K562 (cell line): Measurements from ENCODE around the gene FGFR1OP2. TPM values are rescaled to one million over a fixed set of nuclear protein-coding genes. Genes with fewer than 3 reads are reported as not detected.

Experiments used
- ATAC-seq: fragments of 200-7000 bp; cut with Tn5 transposase; 3 replicates; pipeline ENCODE4 v1.9.1; 2020; ENCODE audit warnings: moderate library complexity
- BruUV-seq: library from RNA; stranded (reverse); fragments of 400-500 nt; replicated peaks from 2 replicates; lab custom pipeline; 2021; lab: Mats Ljungman, UMichigan
- CTCF ChIA-PET: fragments of 300-600 bp; formaldehyde crosslinking; extraction: SDS; loops from one replicate; lab custom pipeline; 2021; ENCODE audit warnings: low intra/inter-chr PET ratio; lab: Yijun Ruan, JAX
- POLR2A ChIA-PET: fragments of 300-600, 350-650 bp; sonication (Branson Sonifier 250); formaldehyde crosslinking; extraction: SDS; loops from one replicate; lab custom pipeline; 2021; ENCODE audit warnings: antibody characterized with exemption, inconsistent platforms; lab: Yijun Ruan, JAX
- DNase-seq, 4 experiments: peaks; one replicate each; pipeline versions ENCODE4 v3.0.0 to v3.0.0-alpha.2; 2011 to 2018; ENCODE audit warnings: low spot score in 3 of 4, mixed read lengths in 3 of 4; ENCODE audit errors: extremely low read depth in 1 of 4
- FAIRE-seq: peaks from 2 replicates; lab custom pipeline; 2011; peaks lifted over from hg19 to GRCh38; lab: Jason Lieb, UNC
- H2AFZ ChIP-seq: 2 replicates; pipeline ENCODE4 v1.6.0; 2011; ENCODE audit warnings: low read depth, low read length, control low read depth, inconsistent platforms
- H3K27ac ChIP-seq: fragments of 200-600 bp; 3 replicates; pipeline ENCODE4 v1.8.0; 2011; ENCODE audit warnings: low read depth, mild to moderate bottlenecking, control low read depth, inconsistent platforms, low read length, moderate library complexity, mixed read lengths; ENCODE audit errors: extremely low read depth
- H3K27me3 ChIP-seq, 2 experiments: fragments of 300-600 bp in 1 of 2; 2 replicates in 1 of 2; 3 replicates in 1 of 2; pipeline versions ENCODE4 v1.6.0 to v1.8.0; 2011; ENCODE audit warnings: inconsistent platforms in 2 of 2, low read length in 2 of 2, mild to moderate bottlenecking in 1 of 2, mixed read lengths in 1 of 2, moderate library complexity in 1 of 2; ENCODE audit not compliant: control insufficient read depth in 2 of 2, insufficient read depth in 2 of 2
- H3K36me3 ChIP-seq: fragments of 300-600 bp; 3 replicates; pipeline ENCODE4 v1.8.0; 2011; ENCODE audit warnings: mild to moderate bottlenecking, low read length, inconsistent platforms; ENCODE audit not compliant: control insufficient read depth, insufficient read depth
- H3K4me1 ChIP-seq, 2 experiments: fragments of 200-600 bp in 1 of 2; replicated peaks in 1 of 2; 2 replicates in 1 of 2; 3 replicates in 1 of 2; pipeline versions ENCODE4 v1.5.1 to v1.8.0; 2011; ENCODE audit warnings: inconsistent platforms in 2 of 2, low read length in 2 of 2, mild to moderate bottlenecking in 1 of 2, mixed read lengths in 1 of 2, moderate library complexity in 1 of 2; ENCODE audit not compliant: control insufficient read depth in 2 of 2, insufficient read depth in 2 of 2
- H3K4me2 ChIP-seq: 2 replicates; pipeline ENCODE4 v1.6.1; 2011; ENCODE audit warnings: low read length, control low read depth, inconsistent platforms, mixed read lengths; ENCODE audit not compliant: insufficient read depth
- H3K4me3 ChIP-seq: fragments of 200-600 bp; sonication (generic), shearing (Covaris generic); 2 replicates; pipeline ENCODE4 v1.5.1; 2016; ENCODE audit warnings: control low read depth, inconsistent platforms
- H3K79me2 ChIP-seq: fragments of 200-600 bp; 3 replicates; pipeline ENCODE4 v1.8.0; 2011; ENCODE audit warnings: low read length, inconsistent platforms; ENCODE audit not compliant: control insufficient read depth, insufficient read depth
- H3K9ac ChIP-seq, 2 experiments: 2 replicates each; pipeline versions ENCODE4 v1.6.0 to v1.6.1; 2011; ENCODE audit warnings: low read depth in 2 of 2, low read length in 2 of 2, control low read depth in 1 of 2, inconsistent platforms in 1 of 2, mild to moderate bottlenecking in 1 of 2, mixed read lengths in 1 of 2; ENCODE audit not compliant: insufficient read depth in 1 of 2
- H3K9me1 ChIP-seq: one replicate; pipeline ENCODE4 v1.6.0; 2011; ENCODE audit warnings: inconsistent platforms, mild to moderate bottlenecking, low read length, moderate library complexity; ENCODE audit not compliant: control insufficient read depth, insufficient read depth
- H3K9me3 ChIP-seq: replicated peaks from 2 replicates; pipeline ENCODE4 v1.5.1; 2011; ENCODE audit warnings: low read depth, low read length, inconsistent platforms; ENCODE audit not compliant: control insufficient read depth, insufficient read depth
- H4K20me1 ChIP-seq: replicated peaks from 2 replicates; pipeline ENCODE4 v1.6.1; 2011; ENCODE audit warnings: low read length, inconsistent platforms, mixed read lengths; ENCODE audit not compliant: control insufficient read depth, insufficient read depth
- MCM5 ChIP-seq: fragments of 450-650 bp; IDR thresholded peaks from 2 replicates; pipeline ENCODE4 v1.6.1; 2016; ENCODE audit warnings: low read depth
- ZNF518B ChIP-seq: fragments of 250-450 bp; sonication (Bioruptor Pico); IDR thresholded peaks from 2 replicates; pipeline ENCODE4 v1.5.0; 2021; ENCODE audit warnings: mild to moderate bottlenecking, moderate library complexity
- ZNF644 ChIP-seq: fragments of 200-800 bp; sonication (Bioruptor generic); IDR thresholded peaks from 2 replicates; pipeline ENCODE4 v1.6.1; 2016; ENCODE audit warnings: low read depth, missing genetic modification characterization, missing compliant biosample characterization
- WGBS: fragments of 100-300 bp; shearing (Covaris generic); methylation state at CpG from one replicate; pipeline ENCODE4 v1.1.6; 2016; ENCODE audit warnings: low coverage, mixed read lengths; ENCODE audit not compliant: insufficient coverage; ENCODE audit errors: missing lambda C conversion rate; 5-methylcytosine and 5-hydroxymethylcytosine counted together
- in situ Hi-C: fragments of 300-500 bp; cut with MboI; formaldehyde crosslinking; loops from 4 replicates; pipeline ENCODE4 v1.15.0; 2018; ENCODE audit warnings: inconsistent platforms, mixed read lengths
- intact Hi-C: fragments of 100-400 bp; cut with micrococcal nuclease; formaldehyde crosslinking; loops from 2 replicates; pipeline ENCODE4 v1.14.2; 2022
- polyA plus RNA-seq, 8 experiments: library from polyadenylated mRNA; depleted of rRNA in 4 of 8; stranded (reverse) in 5 of 8; unstranded in 3 of 8; fragments of >200 nt; fragmentation: Nextera tagmentation in 2 of 8; fragmentation: Illumina TruSeq in 1 of 8; extraction: Ambion mirVana in 2 of 8; extraction: Trizol in 1 of 8; gene quantifications; 2 replicates each; pipeline versions ENCODE4 v1.2.1 to v1.2.3, GENCODE V29; 2011 to 2014; ENCODE audit warnings: inconsistent platforms in 1 of 8, missing spikeins in 1 of 8
- total RNA-seq, 7 experiments: library from RNA; depleted of rRNA in 6 of 7; stranded (reverse); fragments of >200 nt in 6 of 7; fragmentation: Illumina TruSeq in 2 of 7; extraction: Trizol in 2 of 7; gene quantifications; 2 replicates each; pipeline versions ENCODE4 v1.2.1 to v1.2.3, GENCODE V29; 2011 to 2021; ENCODE audit warnings: low replicate concordance in 1 of 7

Gene FGFR1OP2
- total and polyA plus RNA-seq, 9 of the 15 experiments (the other 6 are each of a cell fraction or from before 2014, with no cell fraction given): 31.6 to 49.0 (median 37.1) TPM

- Histone ChIP-seq H3K79me2 (no peaks in the 10 kb centered on the region), H3K4me3 (no peak overlapping the region), H3K27me3 (no peaks in the 10 kb centered on the region), H3K9me1 (no peaks in the 10 kb centered on the region), H4K20me1 (no peaks in the 10 kb centered on the region), H3K27ac (no peak overlapping the region), H3K9ac (no peak overlapping the region), H3K4me2 (no peak overlapping the region), H2AFZ (no peak overlapping the region), H3K9me3 (no peaks in the 10 kb centered on the region), H3K36me3 (peaks cover 71% of the 10 kb centered on the region; the same call in 2 of the 3 replicates), H3K4me1 (no peaks in the 10 kb centered on the region)
- DNase-seq (no peak), ATAC-seq (no peak), FAIRE-seq (no peak)
- in situ Hi-C loops: no loop called here
- ChIA-PET CTCF (no interaction called here), POLR2A (interaction anchor here (0.9 kb wide), 1 partner anchor 8 kb away, joined by 3 read pairs; no protein-coding TSS in a partner anchor)
- no peak for TF ChIP-seq ZNF518B (CRISPR knock-in tag)
- no peak for TF ChIP-seq ZNF644
- TF ChIP-seq MCM5: no peak
- intact Hi-C loops: no loop called here
- BruUV-seq: no TSS peak
- WGBS: 90% methylated on average over 2 of the region's 5 CpGs
Observed at GRCh38 chr12:26918321-26919215, 19.7 kb upstream of the FGFR1OP2 start.
